ENCODE results near the gene HIBADH. TPM values are rescaled to one million over a fixed set of nuclear protein-coding genes. Genes with fewer than 3 reads are reported as not detected.
"Not testable (repeated sequence)": the region's sequence is repeated elsewhere in the genome, so short reads cannot be mapped to it uniquely, and the experiment has no call there.

The HIBADH gene
- total RNA-seq, 1 donor from 2014 or later, result 39.1 TPM

DNA sequence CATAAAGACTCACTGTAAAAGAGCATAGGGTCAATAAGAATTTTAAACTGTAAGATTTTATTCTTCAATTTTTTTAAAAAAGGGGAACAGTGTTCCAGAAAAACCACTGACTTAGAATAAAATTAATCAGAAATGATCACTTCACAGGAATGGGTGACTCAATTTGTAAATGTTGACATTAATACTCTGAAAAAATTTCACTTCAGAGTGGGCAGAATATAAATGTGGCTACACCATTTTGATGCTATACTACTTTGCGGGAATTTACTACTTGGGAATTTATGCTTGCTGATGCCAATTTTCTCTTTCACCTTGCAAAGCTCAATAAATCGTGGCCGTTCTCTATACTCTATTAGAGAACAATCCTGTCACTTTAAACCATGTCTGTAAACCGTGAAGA, 126.9 kb downstream of the HIBADH start:
- no peak for DNase-seq

DNA sequence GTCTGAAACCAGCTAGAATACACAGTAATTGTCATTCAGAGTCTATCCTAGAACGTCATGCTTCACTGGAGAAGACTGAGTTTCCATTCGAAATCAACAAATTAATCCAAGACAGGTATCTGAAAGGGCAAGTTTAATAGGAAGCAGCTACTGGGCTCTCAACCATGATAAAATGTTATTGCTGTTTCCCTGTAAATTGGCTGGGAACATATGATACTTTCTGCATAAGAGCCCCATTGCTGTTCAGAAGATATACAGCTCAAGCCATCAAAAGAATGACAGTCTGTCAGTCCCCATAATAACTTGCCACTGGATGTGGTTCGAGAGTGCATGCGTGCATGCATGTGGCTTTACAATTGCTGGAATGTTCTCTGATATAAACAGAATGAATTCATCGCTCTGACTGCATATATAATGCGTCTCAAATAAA, 129.0 kb downstream of the HIBADH start:
- DNase-seq, result no peak

DNA sequence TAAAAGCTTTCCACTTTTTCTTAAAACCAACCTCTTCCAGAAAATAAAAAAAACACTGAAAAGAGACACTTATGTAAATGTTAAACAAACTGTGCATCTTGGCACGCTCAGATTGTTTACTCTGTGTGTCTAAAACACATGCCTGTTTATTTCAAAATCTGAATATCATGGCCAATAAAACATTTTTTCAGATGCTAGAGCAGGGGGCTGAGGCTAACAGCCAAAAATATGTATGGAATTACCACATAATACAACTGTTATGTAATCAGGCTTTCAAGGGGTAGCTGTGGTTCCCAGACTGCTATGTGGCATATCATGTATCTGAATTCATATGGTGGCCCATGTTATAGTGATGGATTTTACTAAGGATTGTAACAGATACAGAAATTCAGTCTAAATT, 130.4 kb downstream of the HIBADH start:
- no peak for DNase-seq

DNA sequence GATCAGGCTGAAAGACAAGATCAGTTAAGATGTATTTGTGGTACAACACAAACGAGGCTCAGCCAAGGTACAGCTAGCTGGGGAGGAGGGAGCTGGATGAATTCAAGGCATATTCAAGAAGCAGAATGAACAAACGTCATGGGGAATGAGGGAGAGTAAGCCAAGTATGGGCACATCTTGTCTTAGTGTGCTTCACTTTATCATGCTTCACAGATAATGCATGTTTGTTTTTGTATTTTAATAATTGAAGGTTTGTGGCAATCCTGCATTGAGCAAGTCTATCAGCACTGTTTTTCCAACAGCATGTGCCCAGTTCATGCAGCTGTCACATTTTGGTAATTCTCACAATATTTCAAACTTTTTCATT, 135.4 kb downstream of the HIBADH start:
- DNase-seq, result no peak

DNA sequence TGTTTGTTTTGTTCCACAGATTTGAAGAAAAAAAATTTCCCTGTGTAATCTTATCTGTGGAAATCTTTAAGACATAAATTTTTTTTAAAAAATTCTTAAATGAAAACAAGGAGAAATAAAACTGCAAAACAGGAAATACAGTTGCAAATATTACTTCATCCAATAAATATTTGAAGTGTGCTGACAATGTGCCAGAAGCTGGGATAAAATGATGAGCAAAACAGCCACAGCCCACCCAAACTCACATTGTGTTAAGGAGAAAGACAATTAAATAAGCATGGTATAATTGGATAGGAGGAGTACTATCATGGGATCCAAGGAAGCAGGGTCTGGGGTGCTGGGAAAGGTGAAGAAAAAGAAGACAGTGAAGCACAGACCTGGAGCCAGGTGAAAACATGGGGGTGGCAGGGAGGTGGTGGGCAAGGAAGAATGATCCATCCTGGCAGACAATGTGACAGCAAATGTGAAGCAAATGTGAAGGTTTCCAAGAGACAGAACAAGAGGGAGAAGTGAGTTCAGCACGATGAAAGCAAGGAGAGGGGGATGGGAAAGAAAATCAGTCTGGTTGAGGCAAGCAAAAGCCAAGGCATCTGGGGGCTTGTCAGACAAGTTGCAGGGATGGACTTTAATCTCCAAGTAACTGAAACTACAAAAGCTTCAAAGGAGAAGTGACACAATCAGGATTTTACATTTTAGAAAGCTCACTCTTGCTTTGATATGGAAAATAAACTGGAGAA, 135.9 kb downstream of the HIBADH start:
- DNase-seq, result no peak

DNA sequence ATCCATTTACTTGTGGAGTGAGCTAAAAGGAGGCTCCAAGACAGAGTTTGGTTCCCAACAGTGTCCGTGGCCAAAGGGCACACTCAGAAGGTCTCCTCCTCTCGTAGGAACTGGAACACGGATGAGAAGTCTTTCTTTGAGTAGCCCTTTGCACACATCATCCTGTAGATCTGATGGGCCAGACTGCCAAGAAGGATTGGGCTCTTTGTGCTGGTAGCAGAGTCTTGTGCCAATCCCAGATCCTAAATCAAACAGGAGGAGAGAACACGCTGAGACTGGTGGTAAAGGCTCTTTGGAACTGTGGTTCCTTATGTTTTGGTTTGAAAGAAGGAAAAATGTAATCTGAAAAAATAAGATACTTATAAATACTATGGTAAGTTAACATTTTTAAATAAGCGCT, 136.6 kb downstream of the HIBADH start:
- DNase-seq, result no peak

DNA sequence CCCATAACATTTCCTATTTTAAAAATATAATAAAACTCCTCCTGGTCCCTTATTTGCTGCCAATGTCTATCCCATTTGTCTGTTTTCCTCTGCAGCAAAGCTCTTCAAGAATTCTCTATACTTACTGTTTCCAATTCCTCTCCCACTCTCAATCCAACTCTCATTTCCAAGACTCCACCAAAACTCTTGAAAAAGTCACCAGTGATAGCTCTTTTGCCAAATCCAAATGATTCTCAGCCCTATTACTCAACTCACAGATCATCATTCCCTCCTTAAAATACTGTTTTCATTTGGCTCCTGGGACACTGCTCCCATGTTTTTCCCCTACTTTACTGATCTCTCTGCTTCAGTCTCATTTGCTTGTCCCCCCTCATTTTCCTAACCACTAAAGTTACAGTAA, 139.4 kb downstream of the HIBADH start:
- DNase-seq, result no peak

DNA sequence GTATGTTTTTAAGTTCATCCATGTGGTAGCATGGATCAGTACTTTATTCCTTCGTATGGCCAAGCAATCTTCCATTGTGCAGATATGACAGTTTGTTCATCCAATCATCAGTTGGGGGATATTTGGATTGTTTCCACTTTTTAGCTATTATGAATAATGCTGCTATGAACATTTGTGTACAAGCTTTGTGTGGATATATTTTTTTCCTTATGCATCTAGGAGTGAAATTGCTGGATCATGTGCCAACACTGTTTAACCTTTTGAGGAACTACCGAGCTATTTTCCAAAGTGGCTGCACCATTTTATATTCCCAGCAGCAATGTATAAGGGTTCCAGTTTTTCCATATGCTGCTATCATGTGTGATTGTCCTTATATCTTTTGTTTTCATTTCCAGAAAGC, 140.1 kb downstream of the HIBADH start:
- no peak for DNase-seq

DNA sequence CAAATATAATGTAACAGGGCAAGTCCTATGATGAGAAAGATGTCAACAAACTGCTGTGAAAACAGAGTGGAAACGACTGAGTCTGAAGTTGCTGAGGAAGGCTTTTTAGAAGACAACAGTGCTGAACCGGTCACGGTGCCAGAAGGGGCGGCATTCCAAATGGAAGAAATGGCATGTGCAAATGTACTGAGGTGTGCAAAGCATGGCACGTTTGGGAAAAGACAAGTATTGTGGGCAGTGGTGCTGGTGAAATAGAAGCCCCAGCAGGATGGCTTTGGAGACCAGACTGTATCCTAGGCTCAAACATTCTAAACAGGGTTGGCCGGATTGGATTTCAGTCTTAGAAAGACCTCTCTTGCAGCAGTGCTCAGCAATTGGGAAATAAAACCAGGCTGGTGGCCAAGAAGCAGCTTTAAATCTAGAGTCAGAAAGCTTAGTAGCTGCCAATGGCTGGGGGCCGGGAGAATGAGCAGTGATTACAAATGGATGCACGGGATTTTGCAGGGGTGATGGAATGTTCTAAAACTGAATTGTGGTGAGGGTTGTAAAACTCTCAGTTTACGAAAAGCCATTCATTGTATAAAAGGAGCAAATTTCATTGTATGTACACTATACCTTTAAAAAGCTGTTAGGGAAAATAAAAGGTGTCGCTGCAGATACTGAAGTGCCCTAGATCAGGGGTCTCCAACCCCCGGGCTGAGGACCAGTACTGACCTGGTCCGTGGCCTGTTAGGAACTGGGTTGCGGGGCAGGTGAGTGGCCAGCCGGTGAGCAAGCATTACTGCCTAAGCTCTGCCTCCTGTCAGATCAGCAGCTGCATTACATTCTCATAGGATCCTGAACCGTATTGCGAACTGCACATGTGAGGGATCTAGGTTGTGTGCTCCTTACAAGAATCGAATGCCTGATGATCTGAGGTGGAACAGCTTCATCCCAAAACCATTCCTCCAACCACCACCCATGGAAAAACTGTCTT, 141.6 kb downstream of the HIBADH start:
- no peak for DNase-seq

DNA sequence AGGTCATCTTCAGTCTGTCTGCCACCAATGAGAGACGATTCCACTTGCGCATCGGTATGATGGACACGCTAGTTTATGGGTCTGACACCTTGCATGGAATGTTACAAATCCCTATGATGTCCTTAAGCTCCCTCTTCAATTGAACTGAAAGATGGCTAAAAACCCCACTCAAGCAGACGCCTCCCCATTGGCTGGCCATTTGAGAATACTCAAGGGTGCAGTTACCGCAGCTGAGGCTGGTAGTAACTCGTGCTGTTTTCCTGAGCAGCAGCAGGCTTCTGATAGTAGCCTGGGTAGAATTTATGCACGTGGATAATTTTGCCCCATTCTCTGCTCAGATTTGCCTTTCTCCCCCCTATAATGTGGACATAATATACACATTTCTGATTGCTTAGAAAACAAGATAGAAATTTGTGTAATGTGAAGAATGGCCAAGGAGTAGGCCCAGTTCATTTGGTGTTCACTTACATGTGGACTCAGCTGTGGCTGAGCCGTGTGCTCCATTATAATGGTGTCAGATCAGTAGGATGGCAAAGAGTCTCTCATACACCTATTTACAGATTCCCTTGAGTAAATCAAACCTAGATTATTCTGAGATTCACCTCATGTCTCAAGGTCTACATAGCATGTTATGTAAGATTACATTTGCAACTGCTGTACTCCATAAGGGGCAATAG, 142.8 kb downstream of the HIBADH start:
- DNase-seq, result no peak

DNA sequence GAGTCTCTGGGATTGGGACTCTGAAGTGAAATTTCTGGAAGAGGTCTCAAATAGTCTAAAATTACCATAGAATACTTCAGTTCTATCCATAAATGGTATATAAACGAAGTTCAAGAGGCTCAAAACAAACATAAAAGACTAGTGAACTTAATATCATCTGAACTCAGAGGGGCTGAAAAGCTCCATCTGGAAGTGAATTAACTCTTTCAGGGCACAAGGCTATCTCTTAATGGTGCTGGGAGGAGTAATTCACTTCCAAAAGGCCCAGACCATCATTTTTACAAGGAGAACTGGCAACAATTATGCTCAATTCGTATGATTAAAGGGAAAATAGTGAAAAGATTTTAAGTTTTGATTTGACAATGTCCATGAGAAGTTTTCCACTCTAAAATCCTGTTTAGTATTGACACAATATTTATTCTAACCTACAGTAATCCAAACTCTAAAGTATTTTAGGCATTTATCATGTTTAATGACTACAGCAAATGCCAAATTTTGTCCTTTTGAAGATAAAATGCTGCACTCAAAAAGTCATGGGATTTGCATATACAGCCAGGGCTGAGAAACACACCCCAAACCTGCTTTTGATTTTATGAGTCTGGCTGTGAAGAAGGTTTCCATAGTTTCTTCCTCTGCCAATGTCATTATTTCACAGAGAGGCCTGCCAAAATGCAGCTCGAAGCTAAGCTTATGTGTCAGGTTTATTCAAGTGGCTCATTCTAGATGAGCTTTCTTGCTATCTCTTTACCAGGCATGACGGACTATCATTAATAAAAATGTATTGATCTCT, 143.9 kb downstream of the HIBADH start:
- no peak for DNase-seq

DNA sequence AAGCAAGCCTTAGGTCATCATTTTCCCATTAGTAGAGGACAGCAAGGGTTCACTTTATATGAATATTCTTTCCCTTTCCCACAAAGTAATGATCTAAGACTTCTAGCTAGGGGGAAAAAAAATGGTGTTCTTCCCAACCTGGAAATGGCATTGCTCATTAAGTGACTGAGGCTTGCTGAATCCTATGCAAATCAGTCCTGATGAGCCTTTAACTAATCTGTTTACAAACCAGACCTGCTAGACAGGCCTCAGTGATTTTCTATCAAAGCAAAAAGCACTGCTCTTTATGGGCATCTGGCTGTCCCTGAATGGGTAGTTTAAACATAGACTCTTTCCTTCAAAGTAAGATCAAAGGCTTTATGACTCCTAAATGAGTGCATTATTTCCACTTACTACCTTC, 146.3 kb downstream of the HIBADH start:
- DNase-seq, result no peak

DNA sequence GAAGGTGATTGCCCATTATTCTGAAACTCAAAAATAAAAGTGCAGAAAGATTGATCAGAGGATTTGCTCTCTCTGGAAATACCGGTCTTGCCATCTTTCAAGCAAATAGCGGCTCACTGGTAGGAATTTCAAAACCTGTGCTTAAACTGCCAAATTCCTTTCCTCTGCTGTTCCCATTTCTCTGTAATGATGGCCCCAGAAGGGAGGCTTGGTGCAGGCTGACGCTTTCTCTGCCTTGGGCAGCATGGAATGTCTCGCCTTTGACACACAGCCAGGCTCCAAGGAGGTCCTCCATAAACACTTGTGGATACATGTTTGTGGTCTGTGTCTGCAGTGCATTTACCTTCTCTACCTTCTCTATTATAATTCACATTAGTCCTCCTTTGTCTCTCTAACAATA, 146.8 kb downstream of the HIBADH start:
- no peak for DNase-seq

DNA sequence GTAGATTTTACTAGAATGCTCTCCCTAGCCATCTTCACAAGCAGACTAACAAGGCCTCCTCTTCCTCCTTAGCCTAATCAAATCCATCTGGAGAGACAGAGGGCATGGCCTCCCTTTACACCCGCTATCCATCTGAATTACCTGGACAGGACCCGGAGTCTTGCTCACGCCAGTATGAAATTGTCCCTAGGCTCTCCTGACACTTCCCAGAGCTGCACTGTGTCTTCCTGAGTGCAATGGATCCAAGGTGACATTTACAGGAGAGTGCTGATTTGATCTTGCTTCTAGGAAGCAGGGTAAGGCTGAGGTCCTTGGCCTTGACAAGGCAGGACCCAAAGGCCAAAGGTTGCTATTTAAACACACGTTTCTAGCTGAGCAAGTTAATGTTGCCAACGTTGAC, 147.8 kb downstream of the HIBADH start:
- DNase-seq, result no peak

DNA sequence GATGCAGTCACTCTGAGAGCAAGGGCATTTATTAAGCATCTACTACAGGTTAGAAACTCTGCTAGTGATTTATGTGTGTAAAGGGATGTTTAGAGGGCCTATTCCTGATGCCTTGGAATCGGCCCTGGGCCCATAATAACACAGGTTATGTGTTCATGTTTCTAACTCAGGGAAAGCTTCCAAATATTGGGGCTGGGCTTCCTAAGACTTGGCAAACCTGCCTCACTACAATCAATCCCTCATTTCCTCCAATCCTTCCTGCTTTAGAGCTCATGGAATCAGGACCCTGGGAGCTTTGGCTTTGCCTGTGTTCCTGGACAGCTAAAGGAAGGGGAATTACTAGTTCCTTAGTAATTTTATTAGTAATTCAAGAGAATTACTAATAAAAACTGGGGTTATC, 148.8 kb downstream of the HIBADH start:
- peak; percentile 2 for DNase-seq

DNA sequence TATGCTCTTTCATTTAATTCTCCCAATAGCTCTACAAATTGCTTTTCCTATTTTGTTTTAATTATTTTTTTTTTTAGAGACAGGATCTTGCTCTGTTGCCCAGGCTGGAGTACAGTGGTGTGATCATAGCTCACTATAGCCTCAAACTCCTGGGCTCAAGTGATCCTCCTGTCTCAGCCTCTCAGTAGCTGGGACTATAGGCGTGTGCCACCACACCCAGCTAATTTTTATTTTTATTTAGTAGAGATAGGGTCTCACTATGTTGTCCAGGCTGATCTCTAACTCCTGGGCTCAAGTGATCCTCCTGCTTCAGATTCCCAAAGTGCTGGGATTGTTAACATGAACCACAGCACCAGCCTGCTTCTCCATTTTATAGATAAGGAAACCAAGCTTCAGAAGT, 151.3 kb downstream of the HIBADH start:
- DNase-seq, result not testable (repeated sequence)

DNA sequence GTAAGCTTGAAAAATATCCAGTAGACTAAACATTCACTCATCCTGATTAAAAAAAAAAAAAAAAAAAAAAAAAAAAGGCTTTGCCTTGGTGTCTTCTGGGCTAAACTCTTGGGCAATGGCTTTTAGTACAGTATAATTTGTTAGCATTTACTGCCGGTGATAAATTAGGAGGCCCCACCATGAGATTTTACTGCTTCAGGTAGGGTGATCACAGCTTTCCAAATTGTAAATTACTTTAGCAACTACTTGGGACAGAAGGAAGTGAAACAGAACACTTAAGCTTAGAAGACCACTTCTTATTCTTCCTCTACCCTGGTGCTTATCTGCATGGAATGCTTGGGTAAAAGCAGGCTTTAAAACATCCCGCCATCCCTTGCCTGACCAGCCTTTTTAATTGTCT, 152.1 kb downstream of the HIBADH start:
- DNase-seq, result no peak

DNA sequence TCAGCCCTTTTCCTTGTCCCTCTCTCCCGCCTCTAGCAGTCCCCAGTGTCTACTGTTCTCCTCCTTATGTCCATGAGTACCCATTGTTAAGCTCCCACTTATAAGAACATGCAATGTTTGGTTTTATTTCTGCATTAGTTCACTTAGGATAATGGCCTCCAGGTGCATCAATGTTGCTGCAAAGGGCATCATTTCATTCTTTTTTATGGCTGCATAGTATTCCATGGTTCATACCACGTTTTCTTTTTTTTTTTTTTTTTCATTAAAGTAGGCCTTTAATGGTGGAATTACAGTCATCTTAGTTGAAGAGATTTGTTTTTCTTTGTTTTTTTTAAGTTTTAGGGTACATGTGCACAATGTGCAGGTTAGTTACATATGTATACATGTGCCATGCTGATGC, 160.8 kb downstream of the HIBADH start:
- not testable (repeated sequence) for DNase-seq

DNA sequence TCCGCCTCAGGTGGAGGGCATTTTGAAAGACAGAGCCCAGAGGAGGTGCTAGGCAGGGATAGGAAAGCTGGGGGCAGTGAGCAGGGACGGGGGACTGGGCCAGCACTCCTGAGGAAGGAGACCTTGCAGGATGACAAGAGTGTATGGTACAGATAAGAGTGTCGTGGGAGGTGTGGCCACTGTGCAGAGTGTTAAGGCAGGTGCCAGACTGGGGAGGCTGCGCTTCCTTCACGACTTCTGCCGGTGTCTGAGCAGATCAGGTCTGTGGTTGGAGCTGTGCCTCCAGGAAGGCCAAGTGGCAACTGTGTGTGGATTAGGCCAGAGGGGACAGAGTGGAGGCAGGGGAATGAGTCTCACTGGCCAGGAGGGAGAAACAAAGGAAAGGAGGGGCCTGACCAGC, 161.7 kb downstream of the HIBADH start:
- DNase-seq, result no peak

DNA sequence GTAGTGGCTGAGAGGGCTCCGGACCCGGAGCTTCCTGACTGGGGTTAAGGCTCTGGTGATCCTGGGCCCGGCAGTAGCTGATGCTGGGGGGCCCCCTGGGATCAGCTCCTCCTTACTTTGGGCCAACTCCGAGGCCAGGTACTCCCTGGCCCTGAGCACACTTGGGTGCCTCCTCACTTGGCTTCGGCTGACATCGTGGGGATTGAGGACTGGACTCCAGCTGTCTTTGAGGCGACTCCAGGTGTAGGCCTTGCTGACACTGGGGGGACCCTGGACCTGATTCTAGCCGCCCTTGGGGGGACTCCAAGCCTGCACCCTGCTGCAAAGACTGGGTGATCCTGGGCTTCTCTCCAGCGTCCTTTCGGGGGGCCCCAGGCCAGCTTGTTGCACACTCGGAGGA, 170.5 kb downstream of the HIBADH start:
- no peak for DNase-seq

DNA sequence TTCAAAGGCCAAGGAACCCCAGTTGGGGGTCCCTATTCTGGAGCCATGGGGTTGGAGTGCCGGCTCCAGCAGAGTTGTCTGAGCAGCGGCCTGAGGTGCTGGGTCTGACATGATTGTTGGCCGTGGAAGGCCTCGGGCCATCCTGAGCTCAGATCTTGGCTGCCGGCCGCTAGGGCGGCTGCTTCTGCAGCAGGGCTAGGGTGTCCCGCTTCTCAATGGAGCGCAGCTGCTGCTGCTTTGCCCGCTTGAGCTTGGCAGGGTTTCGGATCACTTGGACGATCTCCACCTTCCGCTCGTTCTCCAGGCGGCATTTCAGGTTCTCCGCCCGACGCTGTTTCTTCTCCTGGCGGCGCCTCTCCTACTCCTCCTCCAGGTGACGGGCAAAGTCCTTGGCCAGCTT, 171.1 kb downstream of the HIBADH start:
- no peak for DNase-seq

DNA sequence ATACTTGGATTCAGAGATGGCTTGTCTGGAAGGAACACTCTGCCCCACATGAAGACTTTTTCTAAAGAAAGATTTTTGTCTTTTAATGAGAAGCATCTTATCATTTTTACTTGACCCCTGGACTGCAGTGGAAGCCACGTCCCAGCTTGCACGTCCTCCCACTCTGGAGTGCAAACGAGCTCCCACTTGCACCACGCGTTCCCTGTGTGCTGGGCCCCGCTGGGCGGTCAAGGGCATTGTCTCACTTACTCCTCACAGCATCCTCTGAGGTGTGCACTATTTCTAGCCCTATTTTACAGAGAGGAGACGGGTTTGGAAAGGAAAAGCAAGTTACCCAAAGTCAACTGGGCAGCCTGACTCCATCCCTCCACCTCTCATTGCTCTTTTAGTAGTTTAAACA, 175.2 kb downstream of the HIBADH start:
- no peak for DNase-seq

DNA sequence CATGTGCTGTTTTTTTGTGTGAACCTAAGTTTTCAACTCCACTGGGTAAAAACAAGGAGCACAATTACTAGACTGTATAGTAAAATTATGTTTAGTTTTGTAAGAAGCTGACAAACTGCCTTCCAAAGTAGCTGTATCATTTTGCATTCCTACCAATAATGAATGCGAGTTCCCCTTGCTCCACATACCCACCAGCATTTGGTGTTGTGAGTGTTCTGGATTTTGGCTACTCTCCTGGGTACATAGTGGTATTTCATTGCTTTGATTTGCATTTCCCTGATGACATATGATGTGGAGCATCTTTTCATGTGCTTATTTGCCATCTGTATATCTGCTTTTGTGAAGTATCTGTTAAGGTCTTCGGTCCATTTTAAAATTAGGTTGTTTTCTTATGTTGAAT, 178.2 kb downstream of the HIBADH start:
- no peak for DNase-seq
